SKM-1 treated with dmso at 0.1 percent for 144 hours (cell line): Measurements from ENCODE around the gene ATF7IP2.
"Not testable (repeated sequence)": the region's sequence is repeated elsewhere in the genome, so short reads cannot be mapped to it uniquely, and the experiment has no call there.

Source experiments
- DNase-seq: peaks from one replicate; lab custom pipeline; 2025; ENCODE audit not compliant: unreplicated experiment; lab: John Stamatoyannopoulos, UW

ATF7IP2 gene

DNA sequence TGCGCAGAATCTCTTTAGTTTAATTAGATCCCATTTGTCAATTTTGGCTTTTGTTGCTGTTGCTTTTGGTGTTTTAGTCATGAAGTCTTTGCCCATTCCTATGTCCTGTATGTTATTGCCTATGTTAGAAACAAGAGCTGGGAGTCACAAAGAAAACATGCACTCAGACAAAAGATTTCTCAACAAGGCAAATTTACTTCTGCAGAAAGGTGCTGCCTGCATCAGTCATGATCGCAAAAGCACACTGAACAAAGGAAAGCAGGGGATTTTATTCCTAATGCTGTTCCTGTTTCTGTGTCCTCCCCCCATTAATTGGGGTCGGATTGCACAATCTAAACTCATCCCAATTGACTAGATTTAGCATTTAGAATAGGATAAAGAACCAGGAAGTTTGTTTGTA, 55.9 kb downstream of the ATF7IP2 start:
- no peak for DNase-seq

- DNase-seq, result no peak
Observed at GRCh38 chr16:10447289-10447688, 61.4 kb downstream of the ATF7IP2 start.

DNA sequence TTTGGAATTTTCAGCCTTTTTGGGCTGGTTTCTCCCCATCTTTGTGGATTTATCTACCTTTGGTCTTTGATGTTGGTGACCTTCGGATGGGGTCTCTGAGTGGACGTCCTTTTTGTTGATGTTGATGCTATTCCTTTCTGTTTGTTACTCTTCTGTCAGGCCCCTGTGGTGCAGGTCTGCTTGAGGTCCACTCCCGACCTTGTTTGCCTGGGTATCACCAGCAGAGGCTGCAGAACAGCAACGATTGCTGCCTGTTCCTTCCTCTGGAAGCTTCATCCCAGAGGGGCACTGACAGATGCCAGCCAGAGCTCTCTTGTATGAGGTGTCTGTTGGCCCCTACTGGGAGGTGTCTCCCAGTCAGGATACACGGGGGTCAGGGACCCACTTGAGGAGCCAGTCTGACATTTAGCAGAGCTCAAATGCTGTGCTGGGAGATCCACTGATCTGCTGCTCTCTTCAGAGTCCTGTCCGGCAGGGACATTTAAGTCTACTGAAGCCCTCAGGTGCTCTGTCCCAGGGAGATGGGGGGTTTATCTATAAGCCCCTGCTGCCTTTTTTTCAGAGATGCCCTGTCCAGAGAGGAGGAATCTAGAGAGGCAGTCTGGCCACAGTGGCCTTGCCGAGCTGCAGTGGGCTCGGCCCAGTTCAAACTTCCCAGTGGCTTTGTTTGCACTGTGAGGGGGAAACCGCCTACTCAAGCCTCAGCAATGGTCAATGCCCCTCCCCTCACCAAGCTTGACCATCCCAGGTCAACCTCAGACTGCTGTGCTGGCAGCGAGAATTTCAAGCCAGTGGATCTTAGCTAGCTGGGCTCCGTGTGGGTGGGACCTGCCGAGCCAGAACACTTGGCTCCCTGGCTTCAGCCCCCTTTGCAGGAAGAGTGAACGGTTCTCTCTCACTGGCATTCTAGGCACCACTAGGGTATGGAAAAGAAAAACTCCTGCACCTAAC, 66.6 kb downstream of the ATF7IP2 start:
- not testable (repeated sequence) for DNase-seq

DNA sequence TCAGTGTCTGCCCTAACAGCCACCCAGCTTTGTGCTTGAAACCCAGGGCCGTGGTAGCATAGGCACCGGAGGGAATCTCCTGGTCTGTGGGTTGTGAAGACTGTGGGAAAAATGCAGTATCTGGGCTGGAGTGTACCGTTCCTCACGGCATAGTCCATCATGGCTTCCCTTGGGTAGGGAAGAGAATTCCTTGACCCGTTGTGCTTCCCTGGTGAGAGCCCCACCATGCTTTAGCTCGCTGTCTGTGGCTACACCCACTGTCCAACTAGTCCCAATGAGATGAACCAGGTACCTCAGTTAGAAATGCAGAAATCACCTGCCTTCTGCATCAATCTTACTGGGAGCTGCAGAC, 67.3 kb downstream of the ATF7IP2 start:
- no peak for DNase-seq

DNA sequence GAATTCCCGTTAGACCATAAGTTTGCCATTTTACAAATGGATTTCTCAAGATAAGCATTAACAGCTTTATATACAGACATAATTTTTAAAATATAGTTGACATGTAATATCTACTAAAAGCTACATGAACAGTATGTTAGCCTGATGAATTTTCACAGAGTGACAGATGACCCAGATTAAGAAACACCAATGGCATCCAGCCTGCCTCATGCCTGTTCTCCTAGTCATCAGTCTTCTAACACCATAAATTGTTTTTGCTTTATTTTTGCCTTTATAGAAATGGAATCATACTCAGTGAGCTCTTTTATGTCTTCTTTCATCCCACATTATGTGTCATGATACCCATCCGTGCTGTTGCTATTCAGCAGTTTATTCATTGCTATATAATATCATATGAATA, 80.0 kb downstream of the ATF7IP2 start:
- no peak for DNase-seq

GRCh38 chr16:10466313-10466712, 80.5 kb downstream of the ATF7IP2 start:
- no peak for DNase-seq

- DNase-seq, result no peak
Observed at GRCh38 chr16:10466861-10467260, 81.0 kb downstream of the ATF7IP2 start.

DNA sequence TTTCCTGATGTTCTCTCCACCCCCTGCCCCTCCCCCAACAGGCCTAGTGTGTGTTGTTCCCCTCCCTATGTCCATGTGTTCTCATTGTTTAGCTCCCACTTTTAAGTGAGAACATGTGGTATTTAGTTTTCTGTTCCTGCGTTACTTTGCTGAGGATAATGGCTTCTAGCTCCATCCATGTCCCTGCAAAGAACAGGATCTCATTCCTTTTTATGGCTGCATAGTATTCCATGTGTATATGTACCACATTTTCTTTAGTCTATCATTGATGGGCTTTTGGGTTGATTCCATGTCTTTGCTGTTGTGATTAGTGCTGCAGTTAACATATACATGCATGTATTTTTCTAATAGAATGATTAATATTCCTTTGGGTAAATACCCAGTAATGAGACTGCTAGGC, 90.8 kb downstream of the ATF7IP2 start:
- not testable (repeated sequence) for DNase-seq

GRCh38 chr16:10480151-10480550, 94.3 kb downstream of the ATF7IP2 start:
- no peak for DNase-seq

- no peak for DNase-seq
Observed at GRCh38 chr16:10485159-10485558, 99.3 kb downstream of the ATF7IP2 start.

GRCh38 chr16:10485698-10486382, 100.0 kb downstream of the ATF7IP2 start:
- DNase-seq, result peak; percentile 74

DNA sequence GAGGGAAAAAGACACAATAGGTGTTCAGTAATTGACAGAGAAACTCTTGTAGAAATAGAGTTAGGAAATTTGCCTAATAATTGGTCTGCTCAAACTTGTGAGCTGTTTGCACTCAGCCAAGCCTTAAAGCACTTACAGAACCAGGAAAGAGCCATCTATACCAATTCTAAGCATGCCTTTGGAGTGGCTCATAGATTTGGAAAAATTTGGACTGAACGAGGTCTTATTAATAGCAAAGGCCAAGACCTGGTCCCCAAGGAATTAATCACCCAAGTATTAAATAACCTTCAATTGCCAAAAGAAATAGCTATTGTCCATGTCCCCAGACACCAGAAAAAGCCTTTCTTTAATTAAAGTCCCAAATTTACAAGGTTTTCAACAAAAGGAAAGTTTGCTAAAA, 104.3 kb downstream of the ATF7IP2 start:
- DNase-seq, result no peak

DNA sequence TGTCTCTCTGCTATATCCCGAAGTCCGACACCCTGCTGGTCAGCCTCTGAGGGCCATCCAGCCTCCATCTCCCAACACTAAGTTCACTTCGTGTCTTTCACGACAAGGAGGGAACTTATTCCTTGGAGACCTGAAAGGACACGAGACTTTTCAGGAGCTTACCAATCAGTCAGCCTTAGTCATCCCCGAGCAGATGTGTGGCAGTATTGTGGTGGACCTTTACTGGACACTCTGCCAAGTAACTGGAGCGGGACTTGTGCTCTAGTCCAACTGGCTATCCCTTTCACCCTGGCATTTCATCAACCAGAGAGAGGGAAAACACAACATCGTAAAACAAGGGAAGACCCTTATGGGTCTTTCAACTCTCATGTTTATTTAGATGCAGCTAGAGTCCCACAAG, 107.4 kb downstream of the ATF7IP2 start:
- no peak for DNase-seq

DNA sequence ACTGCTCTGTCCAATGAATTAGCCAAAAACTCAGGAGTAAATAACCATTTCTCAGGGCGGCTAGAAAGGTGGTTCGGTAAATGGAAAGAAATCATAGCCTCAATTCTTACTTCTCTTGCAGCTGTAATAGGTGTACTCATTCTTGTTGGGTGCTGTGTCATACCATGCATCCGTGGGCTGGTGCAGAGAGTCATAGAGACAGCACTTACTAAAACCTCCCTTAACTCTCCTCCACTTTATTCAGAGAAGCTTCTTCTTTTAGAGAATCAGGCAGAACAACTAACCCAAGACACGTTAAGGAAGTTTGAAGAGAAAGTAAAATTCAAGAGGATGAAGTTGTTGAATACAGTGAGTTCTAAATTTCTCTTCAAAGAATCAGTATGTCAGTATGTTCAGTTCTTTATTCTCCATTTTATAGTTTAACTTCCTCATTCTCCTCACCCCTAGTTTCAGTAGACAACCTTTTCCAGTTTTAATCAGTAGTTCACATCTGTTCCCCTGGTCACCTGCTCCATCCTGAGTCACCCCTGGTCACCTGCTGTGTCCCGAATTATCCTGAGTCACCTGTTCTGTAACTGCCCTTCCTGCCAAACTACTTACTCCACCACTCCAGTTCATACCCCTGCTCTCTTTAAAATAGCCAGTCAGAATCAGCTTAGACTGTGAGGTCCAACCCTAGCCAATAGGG, 108.6 kb downstream of the ATF7IP2 start:
- DNase-seq, result no peak

DNA sequence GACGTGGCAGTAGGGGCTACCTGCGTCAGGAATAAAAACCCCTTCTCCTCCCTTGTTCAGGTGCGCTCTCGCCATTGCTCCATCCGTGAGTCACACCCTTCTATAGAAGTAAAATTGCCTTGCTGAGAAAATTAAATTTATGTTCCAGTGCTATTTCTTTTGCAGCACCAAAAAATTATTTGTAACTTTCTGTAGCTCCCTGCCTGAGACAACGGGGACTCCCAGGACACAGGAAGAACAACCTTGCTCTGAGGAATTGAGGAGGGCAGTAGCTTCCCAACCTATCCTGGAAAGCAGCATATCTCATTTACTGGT, 109.1 kb downstream of the ATF7IP2 start:
- DNase-seq, result no peak

- no peak for DNase-seq
Observed at GRCh38 chr16:10497132-10498101, 111.6 kb downstream of the ATF7IP2 start.

DNA sequence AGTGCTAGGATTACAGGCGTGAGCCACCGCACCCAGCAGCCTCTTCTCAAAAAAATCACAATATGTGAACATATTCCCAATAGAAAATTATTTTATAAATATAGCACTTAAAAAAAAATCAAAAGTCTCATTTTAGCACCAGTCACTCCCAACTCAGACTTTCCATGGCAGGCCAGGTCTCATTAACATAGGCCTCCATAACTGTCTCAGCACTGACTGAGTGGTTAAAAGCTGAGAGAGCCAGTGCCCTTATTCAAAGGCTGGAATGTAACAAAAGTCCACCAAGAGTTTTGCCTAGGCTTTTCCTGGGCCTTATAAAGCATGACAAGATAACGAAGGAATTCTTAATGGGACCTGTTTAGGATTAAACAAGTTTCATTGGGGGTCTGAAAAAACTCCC, 114.7 kb downstream of the ATF7IP2 start:
- DNase-seq, result no peak

GRCh38 chr16:10501016-10501607, 115.3 kb downstream of the ATF7IP2 start:
- no peak for DNase-seq

GRCh38 chr16:10502776-10503175, 116.9 kb downstream of the ATF7IP2 start:
- DNase-seq, result no peak

- DNase-seq, result no peak
Observed at GRCh38 chr16:10504404-10504885, 118.6 kb downstream of the ATF7IP2 start.
